HG03469 (cell line): ENCODE measurements around the gene ABHD17A.

ENCODE experiments used
- ATAC-seq: cut with Tn5 transposase; IDR thresholded peaks from one replicate; pipeline ENCODE4 v1.9.1; 2021; ENCODE audit warnings: mild to moderate bottlenecking, moderate library complexity, moderate number of reproducible peaks; ENCODE audit not compliant: unreplicated experiment

Gene ABHD17A

GRCh38 chr19:1854542-1855039 is 30.7 kb downstream of the ABHD17A start:
- ATAC-seq, result no peak

GRCh38 chr19:1854039-1854541 is 31.2 kb downstream of the ABHD17A start:
- ATAC-seq, result no peak

- no peak for ATAC-seq
Observed at GRCh38 chr19:1853295-1854038, 31.8 kb downstream of the ABHD17A start.

- no peak for ATAC-seq
Observed at GRCh38 chr19:1852581-1853128, 32.6 kb downstream of the ABHD17A start.

- no peak for ATAC-seq
Observed at GRCh38 chr19:1851654-1852580, 33.4 kb downstream of the ABHD17A start.

- no peak for ATAC-seq
Observed at GRCh38 chr19:1850809-1851653, 34.3 kb downstream of the ABHD17A start.

GRCh38 chr19:1849886-1850398 is 35.4 kb downstream of the ABHD17A start:
- no peak for ATAC-seq

GRCh38 chr19:1849132-1849474 is 36.2 kb downstream of the ABHD17A start:
- no peak for ATAC-seq

GRCh38 chr19:1848399-1849131 is 36.7 kb downstream of the ABHD17A start, which contains the start of gene REXO1:
TSS of gene REXO1 (minus strand) at chr19:1848483. CDS start at chr19:1848358, 125 bp downstream.
- ATAC-seq, result peak; percentile 39

GRCh38 chr19:1847684-1848398 is 37.5 kb downstream of the ABHD17A start:
- ATAC-seq, result peak; percentile 3

GRCh38 chr19:1847348-1847683 is 38.0 kb downstream of the ABHD17A start:
- ATAC-seq, result no peak

- ATAC-seq, result no peak
Observed at GRCh38 chr19:1846517-1847204, 38.6 kb downstream of the ABHD17A start.

- ATAC-seq, result no peak
Observed at GRCh38 chr19:1845642-1846041, 39.7 kb downstream of the ABHD17A start.

- ATAC-seq, result no peak
Observed at GRCh38 chr19:1845125-1845515, 40.2 kb downstream of the ABHD17A start.

- ATAC-seq, result no peak
Observed at GRCh38 chr19:1844513-1845124, 40.7 kb downstream of the ABHD17A start.

- ATAC-seq, result no peak
Observed at GRCh38 chr19:1843646-1844394, 41.5 kb downstream of the ABHD17A start.

- no peak for ATAC-seq
Observed at GRCh38 chr19:1843116-1843515, 42.2 kb downstream of the ABHD17A start.
